HepG2 (cell line): Measurements from ENCODE around the gene SYNE3. TPM values are rescaled to one million over a fixed set of nuclear protein-coding genes. Genes with fewer than 3 reads are reported as not detected.

ENCODE experiments used
- ERF ChIP-seq: IDR thresholded peaks from 2 replicates; pipeline ENCODE4 v1.6.1; 2018; ENCODE audit warnings: missing biosample characterization, missing genetic modification reagents
- ETS1 ChIP-seq: sonication (generic); formaldehyde crosslinking; IDR thresholded peaks from 2 replicates; pipeline ENCODE4 v1.4.0; 2020; ENCODE audit warnings: missing genetic modification reagents
- HNRNPL ChIP-seq: fragments of 200-400 bp; formaldehyde crosslinking; IDR thresholded peaks from 2 replicates; pipeline ENCODE4 v1.6.1; 2017; ENCODE audit warnings: mild to moderate bottlenecking, low read depth, low read length
- IKZF1 ChIP-seq: fragments of 450-650 bp; IDR thresholded peaks from 2 replicates; pipeline ENCODE4 v1.7.1; 2016
- MTERF4 ChIP-seq: sonication (generic); formaldehyde crosslinking; IDR thresholded peaks from 2 replicates; pipeline ENCODE4 v1.8.0; 2023; ENCODE audit warnings: mild to moderate bottlenecking, missing genetic modification reagents
- NRL ChIP-seq: sonication (generic); formaldehyde crosslinking; IDR thresholded peaks from 2 replicates; pipeline ENCODE4 v1.5.0; 2020; ENCODE audit warnings: missing genetic modification reagents, mild to moderate bottlenecking, moderate library complexity, borderline replicate concordance
- SYNCRIP ChIP-seq: fragments of 200-400 bp; formaldehyde crosslinking; IDR thresholded peaks from 2 replicates; pipeline ENCODE4 v1.6.1; 2018; ENCODE audit warnings: mild to moderate bottlenecking, low read depth, low read length; ENCODE audit not compliant: insufficient read depth
- TFAP4 ChIP-seq: sonication (generic); IDR thresholded peaks from 2 replicates; pipeline ENCODE4 v1.6.1; 2016; ENCODE audit warnings: low read depth, borderline replicate concordance
- ZEB1 ChIP-seq: IDR thresholded peaks from 2 replicates; pipeline ENCODE4 v1.6.1; 2012; ENCODE audit warnings: mild to moderate bottlenecking, low read depth, inconsistent platforms; ENCODE audit not compliant: insufficient replicate concordance
- ZNF562 ChIP-seq: sonication (generic); formaldehyde crosslinking; IDR thresholded peaks from 2 replicates; pipeline ENCODE4 v1.8.0; 2022; ENCODE audit warnings: missing genetic modification reagents, borderline replicate concordance
- ZNF605 ChIP-seq: sonication (generic); formaldehyde crosslinking; IDR thresholded peaks from 2 replicates; pipeline ENCODE4 v1.8.0; 2022; ENCODE audit warnings: mild to moderate bottlenecking, missing genetic modification reagents
- ZNF713 ChIP-seq: sonication (generic); formaldehyde crosslinking; IDR thresholded peaks from 2 replicates; pipeline ENCODE4 v1.4.0; 2020; ENCODE audit warnings: mild to moderate bottlenecking, missing genetic modification reagents
- ZNF878 ChIP-seq: sonication (generic); formaldehyde crosslinking; IDR thresholded peaks from 2 replicates; pipeline ENCODE4 v1.8.1; 2023; ENCODE audit warnings: mild to moderate bottlenecking, missing genetic modification reagents, moderate library complexity
- ZNF891 ChIP-seq: sonication (generic); formaldehyde crosslinking; IDR thresholded peaks from 2 replicates; pipeline ENCODE4 v1.5.0; 2020; ENCODE audit warnings: mild to moderate bottlenecking, missing genetic modification reagents
- polyA plus RNA-seq, 8 experiments: library from polyadenylated mRNA; depleted of rRNA in 3 of 8; stranded (reverse) in 7 of 8; unstranded in 1 of 8; fragments of >200 nt; fragmentation: Illumina TruSeq in 4 of 8; extraction: Trizol in 4 of 8; gene quantifications; 2 replicates each; pipeline versions ENCODE4 v1.2.1 to v1.2.3, GENCODE V29; 2011 to 2016; ENCODE audit warnings: low read depth in 4 of 8, missing spikeins in 1 of 8, mixed read lengths in 1 of 8; ENCODE audit not compliant: insufficient read depth in 1 of 8
- total RNA-seq, 5 experiments: library from RNA; depleted of rRNA; stranded (reverse); fragments of >200 nt; fragmentation: Illumina TruSeq; extraction: Trizol; gene quantifications; 2 replicates each; pipeline ENCODE4 v1.2.3, GENCODE V29; 2016; ENCODE audit warnings: low read depth in 1 of 5

Gene SYNE3
- total and polyA plus RNA-seq, 2 of the 13 experiments (the other 11 are each of a cell fraction or from before 2014, with no cell fraction given) = 7.8 to 8.0 TPM

GRCh38 chr14:95515080-95515489 lies 1.4 kb downstream of the SYNE3 start (continued):
- no peak for TF ChIP-seq ETS1 (CRISPR knock-in tag)
- no peak for TF ChIP-seq ZNF878 (CRISPR knock-in tag)
- peak; percentile 41; the same call in 1 of the 2 replicates for TF ChIP-seq ZNF891 (CRISPR knock-in tag)
- no peak for TF ChIP-seq IKZF1
- peak; percentile 10 for TF ChIP-seq ZEB1
- 0 out of 2 replicates have a peak, but pooled peaks have one; percentile 30 for TF ChIP-seq NRL (CRISPR knock-in tag)
- TF ChIP-seq SYNCRIP = no peak
- peak; percentile 62; the same call in 1 of the 2 replicates for TF ChIP-seq TFAP4
- TF ChIP-seq ZNF713 (CRISPR knock-in tag) = no peak
- TF ChIP-seq MTERF4 (CRISPR knock-in tag) = peak; percentile 64; the same call in 1 of the 2 replicates
- TF ChIP-seq HNRNPL = 0 out of 2 replicates have a peak, but pooled peaks have one; percentile 35
- 0 out of 2 replicates have a peak, but pooled peaks have one; percentile 16 for TF ChIP-seq ZNF605 (CRISPR knock-in tag)
- no peak for TF ChIP-seq ERF (CRISPR knock-in tag)
- TF ChIP-seq ZNF562 = no peak
